GM12874 (cell line): Measurements from ENCODE around the gene SP6.

Experiments
- CTCF ChIP-seq: IDR thresholded peaks from 2 replicates; pipeline ENCODE4 v1.5.1; 2011; ENCODE audit warnings: low read depth, mild to moderate bottlenecking, control low read depth, low read length, moderate library complexity; ENCODE audit not compliant: insufficient read depth

Gene SP6

DNA sequence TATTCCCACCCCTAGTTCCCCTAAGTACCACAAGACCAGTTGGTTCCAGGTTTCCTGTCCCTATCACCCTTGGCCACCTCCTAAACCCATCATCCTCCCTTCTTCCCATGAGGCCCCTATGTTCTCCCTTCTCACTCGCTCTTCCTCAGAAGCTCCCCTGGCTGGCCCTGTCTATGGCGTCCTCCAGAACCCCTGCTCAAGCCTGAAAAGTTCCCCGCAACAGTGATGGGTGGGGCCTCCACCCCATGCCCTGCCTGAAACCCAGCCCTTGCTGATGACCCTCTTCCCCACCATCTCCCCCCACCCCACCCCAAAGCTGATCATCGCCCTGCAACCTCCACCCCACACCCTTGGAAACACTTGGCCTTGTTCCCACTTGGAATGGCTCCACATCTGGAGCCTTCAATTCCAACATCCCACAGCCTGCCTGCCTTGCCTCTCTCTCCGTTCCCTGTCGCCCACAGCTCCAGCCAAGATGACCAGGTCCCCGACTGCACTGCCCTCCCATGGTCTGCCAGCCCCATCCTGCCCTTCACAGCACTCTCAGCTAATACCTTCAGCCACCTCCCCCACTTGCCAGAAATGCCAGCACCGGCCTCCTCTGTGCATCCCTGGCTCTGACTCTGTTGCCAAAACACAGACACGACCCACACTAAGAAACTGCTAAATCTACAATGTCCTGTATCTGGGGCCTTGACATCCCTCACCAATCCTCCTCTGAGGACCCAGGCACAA, 39.9 kb downstream of the SP6 start:
- TF ChIP-seq CTCF: no peak

DNA sequence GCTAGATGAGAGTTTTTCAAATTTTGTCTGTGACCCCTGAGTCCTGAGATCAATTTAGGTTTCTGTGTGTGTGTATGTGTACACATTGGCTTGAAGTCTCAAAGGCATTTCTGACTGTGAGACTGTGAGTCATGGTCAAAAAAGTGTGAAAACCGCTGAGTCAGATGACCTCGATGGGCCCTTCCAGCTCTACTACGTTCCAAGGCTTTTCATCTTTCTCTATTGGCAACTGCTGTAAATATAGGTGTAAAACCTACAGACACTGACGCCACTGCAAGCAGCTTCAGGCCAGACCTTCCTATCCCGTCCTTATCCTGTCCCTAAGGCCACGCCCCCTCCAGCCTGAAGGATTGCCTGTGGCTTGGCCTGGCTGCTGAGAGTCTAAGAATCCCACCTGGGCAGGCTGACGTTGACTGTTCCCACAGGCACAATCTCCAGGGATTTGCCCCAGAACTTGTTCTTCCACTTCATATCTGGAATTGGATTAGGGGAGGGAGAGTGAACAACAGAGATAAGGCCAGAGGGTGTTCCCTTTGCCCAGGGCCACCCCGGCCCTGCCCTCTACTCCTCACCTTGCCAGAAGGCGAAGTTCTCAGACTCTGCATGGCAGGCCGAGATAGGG, 40.7 kb downstream of the SP6 start:
- no peak for TF ChIP-seq CTCF

DNA sequence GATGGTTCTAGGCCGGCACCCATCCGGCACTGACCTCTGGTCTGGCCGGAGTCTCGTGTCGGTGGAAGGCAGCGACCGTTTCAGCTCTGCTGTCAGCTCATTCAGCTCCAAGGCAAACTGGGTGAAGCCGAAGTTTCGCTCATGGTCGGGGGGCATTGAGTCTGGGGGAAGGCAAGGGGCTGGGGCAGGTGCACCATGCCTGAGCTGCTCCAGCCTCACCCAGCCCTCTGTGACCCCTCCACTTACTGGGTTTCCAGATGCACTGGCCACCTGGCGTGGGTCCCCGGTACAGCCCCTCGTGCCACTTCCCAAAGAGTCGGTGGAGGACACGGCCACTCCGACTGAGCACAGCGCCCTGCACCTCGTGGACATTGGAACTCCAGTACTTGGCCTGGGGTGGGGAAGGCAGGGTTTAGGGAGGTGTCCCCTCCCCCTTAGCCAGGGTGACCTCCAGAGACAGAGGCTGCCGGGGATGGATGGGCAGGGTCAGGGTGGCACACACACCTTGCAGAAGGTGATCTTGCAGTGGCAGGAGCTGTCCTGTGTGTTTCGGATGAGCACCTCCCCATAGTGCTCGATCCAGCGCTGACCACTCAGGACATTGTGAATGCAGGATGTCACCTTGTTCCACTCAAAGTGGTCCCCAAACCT, 42.0 kb downstream of the SP6 start:
- TF ChIP-seq CTCF: no peak

GRCh38 chr17:47808036-47808829, 42.7 kb downstream of the SP6 start:
- TF ChIP-seq CTCF: no peak

- no peak for TF ChIP-seq CTCF
Observed at GRCh38 chr17:47807421-47807820, 43.5 kb downstream of the SP6 start.

DNA sequence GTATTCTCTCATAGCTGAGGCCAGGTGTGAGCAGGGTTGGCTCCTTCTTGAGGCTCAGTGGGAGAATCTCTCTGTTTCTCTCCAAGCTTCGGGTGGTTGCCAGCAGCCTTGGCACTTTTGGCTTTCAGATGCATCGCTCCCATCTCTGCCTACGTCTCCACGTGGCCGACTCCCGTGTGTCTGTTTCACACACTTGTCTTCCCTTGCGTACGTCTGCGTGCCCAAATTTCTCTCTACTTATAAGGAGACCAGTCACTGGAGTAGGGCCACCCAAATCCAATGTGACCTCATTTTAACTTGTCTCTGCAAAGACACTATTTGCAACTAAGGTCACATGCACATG, 44.1 kb downstream of the SP6 start:
- no peak for TF ChIP-seq CTCF
